Stimulated activated CD8-positive, alpha-beta memory T cell treated with anti-CD3 and anti-CD28 coated beads, Interleukin-12 subunit alpha, Interleukin-12 subunit beta, amount 100 ng/mL, for 4 hours (primary cell): ENCODE data around the gene CUX1.
"Not testable (repeated sequence)": the region's sequence is repeated elsewhere in the genome, so short reads cannot be mapped to it uniquely, and the experiment has no call there.

ENCODE experiments used
- DNase-seq: peaks from one replicate; pipeline ENCODE4 v3.0.0-alpha.2; 2020; ENCODE audit warnings: low read depth

Gene CUX1, protein sequence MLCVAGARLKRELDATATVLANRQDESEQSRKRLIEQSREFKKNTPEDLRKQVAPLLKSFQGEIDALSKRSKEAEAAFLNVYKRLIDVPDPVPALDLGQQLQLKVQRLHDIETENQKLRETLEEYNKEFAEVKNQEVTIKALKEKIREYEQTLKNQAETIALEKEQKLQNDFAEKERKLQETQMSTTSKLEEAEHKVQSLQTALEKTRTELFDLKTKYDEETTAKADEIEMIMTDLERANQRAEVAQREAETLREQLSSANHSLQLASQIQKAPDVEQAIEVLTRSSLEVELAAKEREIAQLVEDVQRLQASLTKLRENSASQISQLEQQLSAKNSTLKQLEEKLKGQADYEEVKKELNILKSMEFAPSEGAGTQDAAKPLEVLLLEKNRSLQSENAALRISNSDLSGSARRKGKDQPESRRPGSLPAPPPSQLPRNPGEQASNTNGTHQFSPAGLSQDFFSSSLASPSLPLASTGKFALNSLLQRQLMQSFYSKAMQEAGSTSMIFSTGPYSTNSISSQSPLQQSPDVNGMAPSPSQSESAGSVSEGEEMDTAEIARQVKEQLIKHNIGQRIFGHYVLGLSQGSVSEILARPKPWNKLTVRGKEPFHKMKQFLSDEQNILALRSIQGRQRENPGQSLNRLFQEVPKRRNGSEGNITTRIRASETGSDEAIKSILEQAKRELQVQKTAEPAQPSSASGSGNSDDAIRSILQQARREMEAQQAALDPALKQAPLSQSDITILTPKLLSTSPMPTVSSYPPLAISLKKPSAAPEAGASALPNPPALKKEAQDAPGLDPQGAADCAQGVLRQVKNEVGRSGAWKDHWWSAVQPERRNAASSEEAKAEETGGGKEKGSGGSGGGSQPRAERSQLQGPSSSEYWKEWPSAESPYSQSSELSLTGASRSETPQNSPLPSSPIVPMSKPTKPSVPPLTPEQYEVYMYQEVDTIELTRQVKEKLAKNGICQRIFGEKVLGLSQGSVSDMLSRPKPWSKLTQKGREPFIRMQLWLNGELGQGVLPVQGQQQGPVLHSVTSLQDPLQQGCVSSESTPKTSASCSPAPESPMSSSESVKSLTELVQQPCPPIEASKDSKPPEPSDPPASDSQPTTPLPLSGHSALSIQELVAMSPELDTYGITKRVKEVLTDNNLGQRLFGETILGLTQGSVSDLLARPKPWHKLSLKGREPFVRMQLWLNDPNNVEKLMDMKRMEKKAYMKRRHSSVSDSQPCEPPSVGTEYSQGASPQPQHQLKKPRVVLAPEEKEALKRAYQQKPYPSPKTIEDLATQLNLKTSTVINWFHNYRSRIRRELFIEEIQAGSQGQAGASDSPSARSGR (N-terminal part only)

DNA sequence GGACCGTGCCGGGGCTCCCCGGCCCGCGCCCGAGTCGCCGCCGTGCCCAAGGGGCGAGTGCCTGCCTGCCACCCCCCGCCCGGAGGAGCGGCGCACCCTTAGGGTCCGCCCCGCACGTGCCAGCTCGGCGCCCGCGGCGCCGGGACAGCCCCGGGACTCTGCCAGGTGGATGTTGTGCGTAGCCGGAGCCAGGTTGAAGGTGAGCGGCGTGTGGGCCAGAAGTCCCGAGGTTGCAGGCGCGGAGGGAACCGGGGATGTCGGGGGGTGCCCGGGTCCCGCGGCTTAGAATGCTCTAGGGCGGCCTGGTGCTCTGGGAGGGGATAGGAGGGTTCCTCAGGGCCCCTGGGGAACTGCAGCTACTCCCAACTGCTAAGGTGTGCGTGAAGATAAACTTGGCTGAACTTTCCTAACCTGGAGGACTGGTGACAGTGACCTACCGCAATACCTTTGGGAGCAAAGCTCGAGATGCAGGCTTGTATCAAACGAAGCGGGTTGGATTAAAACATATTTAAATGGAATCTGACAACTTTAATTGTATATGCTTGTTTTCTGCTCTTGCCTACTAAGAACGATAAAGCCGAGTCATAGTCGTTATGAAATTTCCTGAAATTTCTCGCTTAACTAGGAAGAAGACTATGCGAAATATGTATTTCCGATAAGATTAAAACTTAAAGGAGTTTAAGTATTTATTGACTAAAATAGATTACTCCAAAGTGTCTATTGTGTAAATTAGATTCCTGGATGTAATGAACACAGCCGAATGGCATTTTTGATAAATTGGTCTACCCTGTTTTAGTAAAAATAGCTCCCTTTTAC lies at the start of gene CUX1:
TSS of gene CUX1 (plus strand) at position 156 of the 816 bp plus-strand sequence. CDS start at position 170, 14 bp downstream.
- DNase-seq = peak; percentile 19

DNA sequence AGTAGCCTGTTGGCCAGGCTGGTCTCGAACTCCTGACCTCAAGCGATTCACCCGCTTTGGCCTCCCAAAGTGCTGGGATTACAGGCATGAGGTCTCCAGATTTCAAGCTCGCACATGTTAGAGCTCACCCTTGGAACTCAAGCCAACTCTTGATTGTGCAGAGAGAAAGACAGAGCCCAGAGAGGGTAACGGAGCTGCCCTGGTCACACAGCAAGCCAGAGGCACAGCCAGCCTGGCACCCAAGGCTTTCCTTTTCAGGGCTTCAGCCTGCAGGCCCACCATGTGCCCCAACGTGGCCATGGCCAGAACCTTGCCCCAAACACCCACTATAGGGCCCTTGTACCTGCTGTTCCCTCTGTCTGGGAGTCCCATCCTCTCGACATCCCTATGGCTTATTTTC lies 49.1 kb upstream of the CUX1 start:
- no peak for DNase-seq

DNA sequence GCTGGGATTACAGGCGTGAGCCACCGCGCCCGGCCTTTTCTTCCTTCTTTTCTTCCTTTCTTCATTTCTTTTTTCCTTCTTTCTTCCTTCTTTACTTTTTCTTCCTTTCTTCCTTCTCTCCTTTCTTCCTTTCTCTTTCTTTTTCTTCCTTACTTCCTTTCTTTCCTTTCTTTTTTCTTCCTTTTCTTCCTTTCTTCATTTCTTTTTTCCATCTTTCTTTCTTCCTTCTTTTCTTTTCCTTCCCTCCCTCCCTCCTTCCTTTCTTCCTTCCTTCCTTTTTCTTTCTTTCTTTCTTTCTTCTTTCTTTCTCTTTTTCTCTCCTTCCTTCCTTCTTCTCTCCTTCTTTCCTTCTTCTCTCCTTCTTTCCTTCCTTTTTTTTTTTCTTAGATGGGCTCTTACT lies 47.0 kb upstream of the CUX1 start:
- no peak for DNase-seq

DNA sequence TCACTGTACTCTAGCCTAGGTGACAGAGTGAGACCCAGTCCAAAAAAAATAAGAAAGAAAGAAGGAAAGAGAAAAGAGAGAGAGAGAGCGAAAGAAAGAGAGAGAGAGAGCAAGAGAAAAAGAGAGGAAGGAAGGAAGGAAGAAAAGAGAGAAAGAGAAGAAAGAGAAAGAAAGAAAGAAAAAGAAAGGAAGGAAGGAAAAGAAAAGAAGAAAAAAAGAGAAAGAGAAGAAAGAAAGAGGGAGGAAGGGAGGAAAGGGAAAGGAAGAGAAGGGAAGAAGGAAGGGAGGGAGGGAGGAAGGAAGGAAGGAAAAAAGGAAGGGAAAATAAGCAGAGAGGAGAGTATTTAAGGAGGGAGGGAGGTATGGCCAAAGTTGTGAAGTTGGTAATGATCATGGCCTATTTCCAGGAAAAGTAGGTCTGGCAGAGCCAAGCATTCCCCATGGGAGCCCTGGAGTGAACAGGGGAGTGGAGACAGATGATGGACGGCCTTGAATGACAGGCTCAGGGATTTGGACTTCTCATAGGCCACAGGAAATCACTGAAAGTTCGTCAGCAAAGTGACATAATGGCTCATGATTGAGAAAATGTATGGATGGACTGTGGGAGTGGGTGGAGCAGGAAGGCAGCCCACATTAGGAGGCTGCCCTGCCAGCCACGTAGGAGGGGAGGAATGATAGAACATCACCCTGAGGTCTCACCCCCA lies 44.8 kb upstream of the CUX1 start:
- DNase-seq = no peak

DNA sequence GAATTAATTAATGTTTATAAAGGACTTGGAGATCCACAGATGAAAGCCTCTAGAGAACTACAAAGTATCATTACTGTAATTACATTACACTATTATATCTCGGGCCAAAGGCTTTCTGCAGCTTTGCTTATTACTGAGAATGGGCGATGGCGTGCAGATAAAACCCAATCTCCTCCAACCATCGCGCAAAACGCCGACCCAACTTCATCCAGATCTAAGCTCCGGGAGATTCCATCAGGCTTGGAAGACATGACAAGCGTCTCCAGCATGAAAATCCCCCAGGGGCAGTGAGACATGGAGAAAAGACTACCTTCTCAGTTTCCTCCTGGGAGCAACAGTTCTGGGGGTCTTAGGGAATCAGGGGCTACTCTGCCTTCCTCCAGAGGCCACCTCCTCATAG lies 42.2 kb upstream of the CUX1 start:
- no peak for DNase-seq

DNA sequence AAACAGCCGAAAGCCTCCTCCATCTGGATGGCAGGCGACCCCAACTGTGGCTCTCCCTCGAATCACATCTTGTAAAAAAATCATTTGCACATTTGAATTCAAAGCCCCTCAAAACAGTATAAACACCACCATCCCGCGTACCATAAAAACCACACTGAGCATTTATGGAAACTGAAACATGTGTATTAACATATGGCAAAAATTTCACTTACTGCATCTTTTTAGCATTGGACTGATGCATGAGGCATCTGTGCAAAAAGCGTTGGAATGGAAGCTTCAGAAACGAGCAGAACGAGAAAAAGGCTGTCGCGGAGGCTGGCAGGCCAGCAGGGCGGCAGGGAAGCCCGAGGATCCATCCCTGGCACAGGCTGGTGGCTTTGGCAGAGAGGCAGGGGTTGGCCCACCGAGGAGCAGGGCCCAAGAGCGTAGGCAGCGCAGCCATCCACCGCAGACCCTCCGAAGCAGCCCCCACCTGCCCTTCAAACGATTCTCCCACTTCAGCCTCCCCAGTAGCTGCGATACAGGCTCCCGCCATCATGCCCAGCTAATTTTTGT lies 39.3 kb upstream of the CUX1 start:
- DNase-seq = no peak

DNA sequence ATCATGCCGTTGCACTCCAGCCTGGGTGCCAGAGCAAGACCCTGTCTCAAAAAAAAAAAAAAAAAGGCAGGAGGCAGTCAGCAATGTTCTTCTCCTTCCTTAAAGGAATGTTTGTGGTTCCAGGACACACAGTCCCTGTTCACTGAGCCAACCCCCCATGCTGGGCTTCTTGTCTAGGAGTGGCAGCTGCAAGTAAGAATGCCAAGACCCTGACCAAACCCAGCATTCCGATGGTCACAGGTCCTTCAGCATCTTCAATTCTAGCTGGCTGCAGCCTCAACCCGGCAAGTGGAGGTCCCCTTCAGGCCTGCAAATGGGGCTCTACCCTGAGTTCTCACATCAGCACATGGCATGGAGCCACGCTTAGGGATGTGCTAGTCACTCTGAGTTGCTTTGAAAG lies 38.2 kb upstream of the CUX1 start:
- DNase-seq = no peak

DNA sequence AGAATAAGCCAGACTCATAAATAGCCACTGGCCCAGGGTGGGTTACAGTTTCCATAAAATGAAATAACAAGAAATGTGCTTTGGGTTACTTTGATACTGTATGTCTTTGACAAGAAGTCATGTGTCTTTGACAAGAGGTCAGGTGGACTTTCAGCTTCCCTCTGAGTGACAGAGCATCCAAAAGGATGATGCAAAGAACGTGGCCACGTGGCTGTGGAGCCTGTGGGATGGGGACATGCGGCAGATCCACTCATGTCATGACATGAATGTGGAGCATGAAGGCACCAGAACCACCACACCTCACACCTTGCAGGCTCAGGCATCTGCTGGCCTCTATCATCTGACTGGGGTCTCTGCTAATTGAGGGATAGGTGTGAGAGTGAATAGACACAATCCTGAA lies 37.1 kb upstream of the CUX1 start:
- no peak for DNase-seq

DNA sequence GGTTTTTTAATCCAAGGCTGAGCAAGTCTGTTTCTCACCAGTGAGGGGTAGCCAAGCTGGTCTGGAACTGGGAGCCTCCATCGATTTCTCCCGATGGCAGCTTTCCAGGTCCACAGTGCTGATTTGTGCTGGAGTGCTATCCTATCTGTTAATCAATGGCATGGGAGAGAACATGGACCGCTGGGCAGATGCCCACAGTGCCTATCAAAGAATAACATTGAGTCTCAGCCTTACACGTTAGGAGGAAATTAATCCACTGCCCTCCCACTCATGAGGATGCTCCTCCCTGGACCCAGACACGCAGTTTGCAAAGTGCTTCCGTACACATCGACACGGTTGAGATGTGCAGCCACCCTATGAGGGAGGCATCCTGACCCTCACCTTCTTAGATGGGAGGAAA lies 36.0 kb upstream of the CUX1 start:
- DNase-seq = no peak

DNA sequence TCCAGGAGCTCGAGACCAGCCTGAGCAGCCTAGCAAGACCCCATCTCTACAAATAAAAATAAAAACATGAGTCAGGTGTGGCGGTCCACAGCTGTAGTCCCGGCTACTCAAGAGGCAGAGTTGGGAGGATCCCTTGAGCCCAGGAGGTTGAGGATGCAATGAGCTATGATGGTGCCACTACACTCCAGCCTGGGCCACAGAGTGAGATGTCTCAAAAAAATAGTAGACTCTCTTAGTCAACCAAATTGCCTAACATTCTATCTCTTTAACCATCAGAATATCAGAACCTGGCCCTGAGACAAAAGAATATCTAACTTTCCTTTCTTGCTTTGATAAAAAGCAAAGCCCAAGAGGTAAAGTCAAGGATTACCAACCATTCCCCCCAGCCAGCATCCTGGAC lies 35.0 kb upstream of the CUX1 start:
- no peak for DNase-seq

DNA sequence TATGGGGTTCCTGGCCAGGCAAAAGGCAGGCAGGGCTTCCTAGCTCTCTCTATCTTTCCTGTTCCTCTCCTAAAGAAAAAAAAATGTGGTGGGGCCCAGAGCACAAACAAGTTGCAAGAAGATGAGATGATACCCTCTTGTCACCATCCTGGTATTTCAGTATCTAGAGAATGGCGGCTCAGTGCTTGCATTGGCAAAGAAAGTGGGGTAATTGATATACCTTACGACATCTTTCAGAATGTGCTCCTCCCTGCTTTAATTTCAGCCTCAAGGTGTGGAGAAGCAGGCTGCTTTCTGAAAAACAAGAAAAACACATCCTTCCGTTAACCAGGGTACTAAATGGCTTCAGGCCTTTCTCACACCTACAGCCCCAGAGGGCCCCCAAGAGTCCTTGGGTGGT lies 34.5 kb upstream of the CUX1 start:
- DNase-seq = no peak

DNA sequence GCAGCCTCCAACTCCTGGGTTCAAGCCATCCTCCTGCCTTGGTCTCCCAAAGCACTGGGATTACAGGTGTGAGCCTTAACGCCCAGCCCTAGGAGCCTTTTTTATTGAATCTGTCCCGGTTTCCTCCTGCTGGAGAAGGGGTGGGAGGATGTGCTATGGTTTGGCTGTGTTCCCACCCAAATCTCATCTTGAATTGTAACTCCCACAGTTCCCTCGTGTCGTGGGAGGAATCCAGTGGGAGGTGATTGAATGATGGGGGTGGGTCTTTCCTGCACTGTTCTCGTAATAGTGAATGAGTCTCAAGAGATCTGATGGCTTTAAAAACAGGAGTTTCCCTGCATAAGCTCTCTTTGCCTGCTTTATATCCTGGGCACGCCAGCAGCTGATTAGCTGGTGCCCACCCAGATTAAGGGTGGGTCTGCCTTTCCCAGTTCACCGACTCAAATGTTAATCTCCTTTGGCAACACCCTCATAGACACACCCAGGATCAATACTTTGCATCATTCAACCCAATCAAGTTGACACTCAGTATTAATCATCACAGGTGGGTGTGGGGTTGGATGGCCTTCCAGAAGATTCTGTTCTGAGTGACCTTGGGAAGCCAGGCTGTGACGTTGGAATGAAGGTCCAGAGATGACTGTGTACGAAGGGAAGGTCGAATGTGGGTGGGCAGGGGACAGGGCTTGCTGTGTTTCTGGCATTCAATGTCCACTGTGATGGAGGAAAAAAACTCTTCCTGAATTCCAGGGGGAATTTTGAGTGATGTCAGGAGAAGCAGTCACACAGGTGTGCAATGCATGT lies 33.8 kb upstream of the CUX1 start:
- no peak for DNase-seq

DNA sequence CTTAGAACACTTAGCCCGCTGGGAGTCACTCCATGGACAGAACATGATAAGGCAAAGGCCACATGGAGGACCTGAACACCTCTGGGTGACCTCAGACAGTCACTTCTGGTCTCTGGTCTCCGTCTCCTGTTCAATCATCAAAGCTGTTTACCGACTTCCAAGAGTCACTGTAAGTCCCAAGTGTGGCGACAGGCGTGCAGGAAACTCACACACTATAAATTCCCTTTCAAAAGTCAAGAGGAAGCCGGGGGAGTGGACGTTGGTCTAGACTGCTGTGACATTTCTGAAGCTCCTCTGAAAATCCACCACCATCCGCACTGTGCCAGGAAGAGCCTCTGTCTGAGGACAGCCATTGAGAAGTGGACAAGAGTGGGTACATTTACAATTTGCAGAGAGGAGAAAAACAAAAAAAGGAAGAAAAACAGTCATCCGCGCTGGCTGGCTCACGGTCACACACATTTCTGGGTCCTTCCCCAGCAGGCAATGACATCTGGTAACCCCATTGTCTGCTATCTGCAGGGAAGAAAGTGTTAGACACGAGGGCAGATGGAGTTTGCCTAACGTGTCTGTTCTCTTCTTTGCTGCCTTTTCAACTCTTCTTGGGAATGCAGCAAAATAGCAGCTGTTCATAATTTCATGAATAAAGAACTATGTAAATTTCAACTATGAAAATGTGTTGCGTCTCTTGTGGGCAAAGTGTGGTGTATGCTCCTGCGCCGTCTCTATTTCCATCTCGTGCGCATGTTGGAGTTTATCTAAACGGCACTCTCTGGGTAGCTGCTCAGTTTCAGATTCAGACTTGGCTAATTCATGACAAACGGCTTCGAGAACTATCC lies 32.9 kb upstream of the CUX1 start:
- DNase-seq = no peak

DNA sequence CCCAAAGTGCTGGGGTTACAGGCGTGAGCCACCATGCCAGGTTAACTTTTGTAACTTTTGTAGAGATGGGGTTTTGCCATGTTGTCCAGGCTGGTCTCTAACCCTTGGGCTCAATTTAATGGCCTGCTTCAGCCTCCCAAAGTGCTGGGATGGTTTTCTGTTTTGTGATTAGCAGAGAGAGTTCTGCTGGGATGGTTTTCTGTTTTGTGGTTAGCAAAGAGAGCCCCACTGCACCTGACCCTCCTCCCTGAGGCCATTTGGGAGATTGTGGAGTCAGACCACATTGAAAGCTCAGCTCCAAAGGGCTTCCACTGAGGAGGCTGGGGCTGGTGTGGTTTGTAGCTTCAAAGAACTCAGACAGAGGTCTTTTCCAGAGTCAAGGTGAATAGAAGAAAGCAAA lies 29.6 kb upstream of the CUX1 start:
- no peak for DNase-seq

DNA sequence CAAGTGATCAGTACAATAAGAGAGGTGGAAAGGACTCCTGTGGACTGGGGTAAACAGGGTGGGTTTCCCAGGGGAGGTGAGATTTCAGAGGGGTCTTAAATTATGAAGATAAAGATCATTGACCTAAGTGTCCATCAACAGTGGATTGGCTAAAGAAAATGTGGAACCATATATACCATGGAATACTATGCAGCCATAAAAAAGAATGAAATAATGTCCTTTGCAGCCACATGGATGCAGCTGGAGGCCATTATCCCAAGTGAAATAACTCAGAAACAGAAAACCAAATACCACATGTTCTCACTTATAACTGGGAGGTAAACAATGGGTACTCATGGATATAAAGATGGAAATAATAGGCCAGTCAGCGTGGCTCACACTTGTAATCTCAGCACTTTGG lies 28.9 kb upstream of the CUX1 start:
- DNase-seq = no peak

DNA sequence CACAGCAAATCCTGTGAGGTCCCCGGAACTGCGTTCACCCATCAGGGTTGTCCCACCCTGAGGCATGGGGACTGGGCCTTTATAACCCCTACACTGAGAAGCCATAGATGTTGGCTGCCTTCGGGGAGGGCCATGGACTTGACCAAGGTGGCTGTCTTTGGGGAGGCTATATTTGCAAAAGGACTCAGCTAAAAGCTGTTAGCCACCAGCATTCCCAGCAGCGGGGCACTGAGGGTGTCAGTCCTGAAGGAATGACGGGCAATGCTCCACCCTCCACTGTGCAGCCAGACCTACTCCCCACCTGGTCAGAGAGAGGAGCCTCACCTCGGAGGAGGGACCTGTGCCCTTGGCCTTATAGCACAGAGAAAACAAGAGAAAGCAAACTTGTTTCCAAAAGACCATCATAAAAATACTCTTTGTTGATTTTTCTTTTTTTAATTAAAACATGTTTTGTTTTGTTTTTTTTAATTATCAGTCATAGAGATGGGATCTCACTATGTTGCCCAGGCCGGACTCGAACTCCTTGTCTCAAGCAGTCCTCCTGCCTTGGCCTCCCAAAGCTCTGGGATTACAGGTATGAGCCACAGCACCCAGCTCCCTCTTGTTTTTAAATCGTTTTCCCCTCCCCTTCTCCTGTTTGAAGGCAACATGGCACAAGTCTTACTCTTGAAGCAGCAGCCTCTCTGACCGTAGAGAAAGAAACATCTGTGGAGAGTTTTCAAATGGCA lies 26.7 kb upstream of the CUX1 start:
- no peak for DNase-seq

DNA sequence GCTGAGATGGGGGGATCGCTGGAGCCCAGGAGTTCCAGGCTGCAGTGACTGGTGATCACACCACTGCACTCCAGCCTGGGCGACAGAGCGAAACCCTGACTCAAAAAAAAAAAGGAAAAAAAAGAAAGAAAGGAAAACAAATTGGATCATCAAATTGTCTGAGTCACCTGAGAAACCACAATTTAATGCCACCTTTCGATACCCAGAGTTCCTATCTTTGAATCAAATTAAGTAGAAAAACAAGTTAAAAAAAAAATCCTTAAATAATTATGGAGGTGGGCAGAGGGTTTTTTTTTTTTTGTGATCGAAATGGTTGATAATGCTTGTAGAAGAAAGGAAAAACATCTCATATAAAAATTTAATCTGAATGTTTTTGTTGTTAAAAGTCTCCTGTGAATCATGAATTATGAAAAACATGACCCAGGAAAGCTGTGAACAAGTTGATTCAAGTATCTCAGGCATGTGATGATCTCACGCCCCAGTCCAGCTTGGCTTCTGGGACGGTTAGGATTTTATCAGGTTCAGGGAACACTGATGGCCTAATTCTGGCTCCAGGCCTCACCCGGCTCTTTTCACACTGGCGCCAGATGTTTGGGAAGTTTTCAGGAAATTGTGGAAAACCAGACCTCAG lies 25.3 kb upstream of the CUX1 start:
- DNase-seq = no peak

DNA sequence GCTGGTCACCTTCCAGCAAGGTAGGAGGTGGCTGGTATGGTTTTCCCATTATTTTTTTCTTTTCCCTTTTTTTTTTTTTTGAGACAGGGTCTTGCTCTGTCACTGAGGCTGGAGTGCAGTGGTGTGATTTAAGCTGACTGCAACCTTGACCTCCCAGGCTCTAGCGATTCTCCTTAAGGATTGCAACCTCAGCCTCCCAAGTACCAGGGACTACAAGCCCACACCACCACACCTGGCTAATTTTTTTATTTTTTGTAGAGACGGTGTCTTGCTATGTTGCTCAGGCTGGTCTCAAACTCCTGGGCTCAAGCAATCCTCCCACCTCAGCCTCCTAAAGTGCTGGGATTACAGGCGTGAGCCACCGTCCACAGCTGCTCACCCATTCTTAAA lies 24.7 kb upstream of the CUX1 start:
- not testable (repeated sequence) for DNase-seq
